Stimulated activated CD4-positive, alpha-beta T cell treated with anti-CD3 and anti-CD28 coated beads, Interleukin-4, amount 100 ng/mL, for 48 hours (primary cell): Measurements from ENCODE around the gene RBM41.

Source experiments
- DNase-seq, 2 donors: peaks; one replicate each; pipeline ENCODE4 v3.0.0-alpha.2; 2020; ENCODE audit warnings: low read depth in 2 of 2

RBM41 gene

GRCh38 chrX:107029752-107030151 is 88.9 kb downstream of the RBM41 start:
- DNase-seq, result no peak

- DNase-seq, result no peak
Observed at GRCh38 chrX:107025545-107025944, 93.1 kb downstream of the RBM41 start.

- no peak for DNase-seq
Observed at GRCh38 chrX:107014936-107015335, 103.7 kb downstream of the RBM41 start.
